ENCODE measurements around the gene BOK.

- TF ChIP-seq CTCF (IDR thresholded peaks at IDR 0.05), result no peak
- TF ChIP-seq POLR2A (IDR thresholded peaks at IDR 0.05), result no peak
These were observed 28.2 kb downstream of the BOK start for GRCh38 chr2:241586564-241587264.

Measured in body of pancreas (tissue), 4 donors.